GM19463 (cell line): ENCODE measurements around the gene HDAC4.
"Not testable (repeated sequence)": the region's sequence is repeated elsewhere in the genome, so short reads cannot be mapped to it uniquely, and the experiment has no call there.

Source experiments
- ATAC-seq: cut with Tn5 transposase; IDR thresholded peaks from one replicate; pipeline ENCODE4 v1.9.1; 2021; ENCODE audit warnings: mild to moderate bottlenecking, moderate library complexity; ENCODE audit not compliant: unreplicated experiment

The HDAC4 gene

DNA sequence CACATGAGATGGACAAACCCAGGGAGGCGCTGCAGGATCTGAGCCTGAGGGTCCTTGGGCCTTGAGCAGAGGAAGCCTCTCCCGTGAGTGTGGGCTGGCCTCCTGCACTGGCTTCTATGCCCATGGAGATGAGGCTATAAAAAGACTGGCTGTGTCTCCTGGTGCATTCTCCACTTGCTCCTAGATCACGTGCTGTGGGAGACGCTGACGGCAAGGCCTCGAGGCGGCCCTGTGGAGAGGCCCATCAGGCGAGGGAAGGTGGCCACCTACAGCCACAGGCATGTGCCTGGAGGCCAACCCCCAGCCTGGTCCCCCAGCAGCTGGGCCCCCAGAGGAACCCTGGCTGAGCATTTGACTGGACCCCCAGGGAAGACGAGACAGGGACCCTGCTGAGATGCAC is 354.0 kb downstream of the HDAC4 start:
- no peak for ATAC-seq

GRCh38 chr2:239044336-239044735 is 356.5 kb downstream of the HDAC4 start:
- no peak for ATAC-seq

GRCh38 chr2:239043326-239043725 is 357.5 kb downstream of the HDAC4 start:
- ATAC-seq: no peak

DNA sequence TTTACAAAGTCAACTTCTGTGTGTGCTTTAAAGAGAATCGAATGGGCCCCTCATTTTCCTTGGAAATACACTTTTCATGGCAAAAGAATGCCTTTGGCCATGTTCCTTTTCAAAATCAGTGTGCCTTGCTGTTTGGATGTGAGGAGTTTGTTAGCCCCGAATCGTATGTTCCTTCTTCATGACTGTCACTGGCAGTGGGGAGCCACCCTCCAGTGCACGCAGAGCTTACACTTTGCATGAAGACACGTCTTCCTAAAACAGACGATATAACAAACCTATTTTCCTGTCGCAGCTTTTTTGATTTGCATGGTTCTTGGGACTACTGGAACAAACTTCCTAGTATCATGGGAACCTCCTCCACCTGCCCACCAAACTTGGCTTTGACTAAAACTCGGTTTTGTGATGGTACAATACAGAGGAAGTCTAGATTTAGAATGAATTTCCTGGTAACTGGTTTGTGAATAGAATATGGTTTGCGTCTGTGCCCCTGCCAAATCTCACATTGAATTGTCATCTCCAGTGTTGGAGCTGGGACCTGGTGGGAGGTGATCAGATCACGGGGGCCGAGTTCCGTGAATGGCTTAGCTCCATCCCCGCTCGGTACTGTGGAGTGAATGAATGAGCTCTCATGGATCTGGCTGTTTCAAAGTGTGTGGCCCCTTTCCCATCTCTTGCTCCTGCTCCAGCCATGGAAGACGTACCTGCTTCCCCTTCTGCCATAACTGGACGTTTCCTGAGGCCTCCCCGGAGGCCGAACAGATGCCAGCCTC is 358.1 kb downstream of the HDAC4 start:
- ATAC-seq: no peak

DNA sequence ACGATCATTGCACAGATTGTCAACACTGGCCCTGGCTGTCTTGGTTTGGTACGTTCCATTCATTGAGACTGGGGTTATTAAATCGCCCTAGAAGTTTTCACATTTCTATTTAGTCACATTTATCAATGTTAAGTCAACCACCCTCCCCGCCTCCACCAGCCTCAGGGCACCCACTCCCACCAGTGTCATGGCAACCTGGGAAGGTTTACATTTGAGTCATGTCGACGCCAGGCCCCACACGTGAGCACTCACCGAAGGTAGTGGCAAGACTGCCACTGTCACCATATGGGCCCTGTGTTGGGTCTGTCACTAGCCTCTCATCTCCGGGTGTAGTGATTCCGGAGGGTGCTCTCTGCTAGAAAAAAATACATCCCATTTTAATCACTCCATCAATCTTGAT is 358.8 kb downstream of the HDAC4 start:
- ATAC-seq: no peak

DNA sequence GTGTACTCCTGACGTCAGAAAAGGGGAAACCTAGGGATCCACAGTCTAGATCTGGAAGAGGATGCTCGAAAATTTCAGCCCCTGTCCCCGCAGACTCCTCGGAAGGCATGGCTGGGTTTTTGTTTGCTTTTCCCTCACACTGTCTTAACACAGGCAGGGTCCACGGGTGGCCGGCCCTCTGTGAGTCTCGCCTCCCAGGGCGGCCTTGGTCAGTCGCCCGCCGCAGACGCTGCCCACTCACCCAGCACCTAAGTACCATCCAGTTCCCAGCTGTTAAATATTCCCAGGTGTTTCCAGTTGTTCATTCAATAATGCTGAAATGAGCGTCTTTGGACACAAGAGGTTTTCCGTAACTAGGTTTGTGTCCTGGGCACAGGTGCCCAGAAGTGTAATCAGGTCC is 359.8 kb downstream of the HDAC4 start:
- no peak for ATAC-seq

- no peak for ATAC-seq
These were observed 360.6 kb downstream of the HDAC4 start for GRCh38 chr2:239040152-239040761.

DNA sequence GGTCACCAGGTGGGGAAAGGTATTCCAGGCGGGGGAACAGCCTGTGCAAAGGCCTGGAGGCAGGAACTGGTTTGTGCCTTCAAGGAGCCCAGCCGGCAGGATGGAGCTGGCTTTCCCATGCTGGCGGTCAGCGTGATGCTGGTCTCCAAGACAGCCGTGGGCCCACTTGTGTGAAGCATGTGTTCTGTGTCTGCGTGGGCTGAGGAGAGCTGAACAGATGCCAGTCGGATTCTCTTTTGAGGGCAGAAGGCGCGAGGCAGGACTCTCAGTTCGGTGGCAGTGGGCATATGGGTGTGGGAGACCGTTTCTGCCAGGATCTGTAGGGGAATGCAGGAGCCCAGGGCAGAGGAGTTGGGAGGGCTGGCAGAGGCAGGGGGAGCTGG is 361.4 kb downstream of the HDAC4 start:
- ATAC-seq: no peak

GRCh38 chr2:239038773-239039478 is 361.9 kb downstream of the HDAC4 start:
- ATAC-seq: no peak

- ATAC-seq: not testable (repeated sequence)
These were observed 362.5 kb downstream of the HDAC4 start for GRCh38 chr2:239038284-239038683.

GRCh38 chr2:239037559-239037910 is 363.3 kb downstream of the HDAC4 start:
- no peak for ATAC-seq

- ATAC-seq: no peak
These were observed 363.8 kb downstream of the HDAC4 start for GRCh38 chr2:239036819-239037558.

DNA sequence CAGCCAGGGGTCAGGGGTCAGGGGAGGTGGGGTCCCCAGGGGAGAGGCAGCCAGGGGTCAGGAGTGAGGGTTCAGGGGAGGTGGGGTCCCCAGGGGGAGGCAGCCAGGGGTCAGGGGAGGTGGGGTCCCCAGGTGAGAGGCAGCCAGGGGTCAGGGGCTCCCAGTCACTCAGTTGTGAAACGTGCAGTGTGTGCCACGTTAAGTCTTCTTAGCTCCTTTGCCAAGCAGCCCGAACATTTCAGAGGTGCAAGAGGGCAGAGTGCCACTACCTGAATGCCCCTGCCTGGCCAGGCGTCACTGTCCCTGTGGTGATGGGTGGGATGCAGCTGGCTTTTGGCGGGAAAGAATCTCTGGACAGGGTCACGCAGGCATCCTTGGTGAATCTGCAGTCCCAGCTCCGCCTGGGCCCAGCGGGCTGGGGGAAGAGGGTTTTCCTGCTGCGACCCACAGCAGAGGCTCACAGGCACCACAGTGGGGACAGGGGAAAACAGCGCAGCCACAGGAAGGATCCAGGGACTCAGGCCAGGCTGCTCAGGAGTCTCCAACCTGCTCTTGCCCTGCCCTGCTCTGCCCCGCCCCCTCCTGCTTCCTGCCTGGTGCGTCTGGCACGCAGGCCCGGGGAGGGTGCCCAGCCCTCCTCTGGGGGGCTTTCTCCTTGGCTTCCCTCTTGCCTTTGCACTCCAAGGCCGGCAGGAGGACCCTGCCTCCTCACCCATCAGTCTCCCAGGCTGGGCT is 364.7 kb downstream of the HDAC4 start:
- ATAC-seq: no peak

DNA sequence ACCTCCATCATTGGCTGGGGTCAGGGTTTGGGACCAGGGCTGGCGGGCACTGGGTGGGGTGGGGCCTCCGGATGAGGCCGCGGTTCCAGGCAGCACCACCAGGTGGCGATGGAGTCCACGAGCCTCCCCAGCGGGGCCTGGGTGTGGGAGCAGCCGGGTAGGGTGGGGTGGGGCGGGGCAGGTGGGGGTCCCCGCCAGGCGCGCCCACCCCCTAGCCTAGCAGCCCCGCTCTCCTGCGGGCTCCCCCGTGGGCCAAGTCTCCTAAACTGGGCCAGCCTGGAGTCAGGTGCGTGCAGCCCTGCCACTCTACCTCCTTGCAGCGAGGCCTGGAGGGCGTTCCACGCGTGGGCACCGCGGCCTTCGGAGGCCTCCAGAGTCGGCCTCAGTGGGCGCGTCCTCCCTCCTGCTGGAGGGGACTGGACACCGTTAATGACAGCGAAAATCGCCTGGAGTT is 365.4 kb downstream of the HDAC4 start:
- no peak for ATAC-seq

GRCh38 chr2:239034561-239035341 is 366.1 kb downstream of the HDAC4 start:
- ATAC-seq: no peak

DNA sequence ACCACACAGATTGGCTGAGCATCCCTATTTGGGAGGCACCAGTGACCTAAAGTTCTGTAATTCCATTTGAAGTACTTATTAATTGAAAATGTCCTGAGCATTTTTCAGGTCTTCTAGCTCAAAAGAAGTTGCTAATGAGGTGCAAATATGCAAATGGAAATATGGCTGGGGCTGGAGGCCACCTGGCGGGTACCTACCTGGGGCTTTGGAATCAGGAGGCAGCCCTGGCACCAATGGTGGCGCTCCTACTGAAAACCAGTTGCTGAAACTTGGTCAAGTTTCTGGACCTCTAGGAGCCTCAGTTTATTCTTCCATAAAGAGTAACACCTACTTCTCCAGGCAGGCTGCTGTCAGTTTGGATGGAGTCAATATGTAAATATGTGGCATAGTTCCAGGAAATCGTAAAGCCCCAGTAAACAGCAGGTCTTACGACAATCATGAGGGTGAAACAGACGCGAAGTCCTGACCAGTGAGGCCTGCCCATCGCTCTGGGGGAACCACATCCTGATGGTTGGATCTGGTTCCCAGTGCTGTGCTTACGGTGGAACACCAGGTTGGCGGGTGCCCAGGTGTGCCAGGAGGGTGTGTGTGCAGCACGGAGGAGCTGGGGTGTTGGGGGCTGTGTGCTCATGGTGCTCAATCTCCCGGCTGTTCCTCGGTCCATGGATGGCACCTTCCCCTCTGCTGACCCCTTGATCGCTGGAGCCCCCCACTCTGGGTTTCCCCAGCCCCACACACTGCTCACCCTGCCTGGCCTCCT is 366.8 kb downstream of the HDAC4 start:
- no peak for ATAC-seq

GRCh38 chr2:239029958-239030357 is 370.9 kb downstream of the HDAC4 start:
- no peak for ATAC-seq

DNA sequence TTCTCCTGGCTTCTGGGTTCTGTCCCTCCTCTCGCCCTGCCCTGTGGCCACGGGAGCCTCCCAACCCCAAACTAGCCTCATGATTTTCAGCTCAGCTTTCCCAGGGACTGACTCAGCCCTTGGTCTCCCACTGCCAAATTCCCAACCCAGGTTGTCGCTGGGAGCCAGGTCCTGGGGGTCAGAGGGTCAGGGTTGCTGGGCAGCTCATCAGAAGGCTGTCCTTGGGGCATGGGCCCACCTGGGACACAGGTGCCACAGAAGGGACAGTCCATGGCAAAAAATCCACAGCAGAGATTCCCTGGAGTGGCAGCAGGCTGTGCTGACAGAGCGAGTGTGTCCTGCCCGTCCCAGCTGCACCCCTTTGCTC is 372.6 kb downstream of the HDAC4 start:
- ATAC-seq: no peak
